ENCODE data around the gene FGF12.

FGF12 gene

DNA sequence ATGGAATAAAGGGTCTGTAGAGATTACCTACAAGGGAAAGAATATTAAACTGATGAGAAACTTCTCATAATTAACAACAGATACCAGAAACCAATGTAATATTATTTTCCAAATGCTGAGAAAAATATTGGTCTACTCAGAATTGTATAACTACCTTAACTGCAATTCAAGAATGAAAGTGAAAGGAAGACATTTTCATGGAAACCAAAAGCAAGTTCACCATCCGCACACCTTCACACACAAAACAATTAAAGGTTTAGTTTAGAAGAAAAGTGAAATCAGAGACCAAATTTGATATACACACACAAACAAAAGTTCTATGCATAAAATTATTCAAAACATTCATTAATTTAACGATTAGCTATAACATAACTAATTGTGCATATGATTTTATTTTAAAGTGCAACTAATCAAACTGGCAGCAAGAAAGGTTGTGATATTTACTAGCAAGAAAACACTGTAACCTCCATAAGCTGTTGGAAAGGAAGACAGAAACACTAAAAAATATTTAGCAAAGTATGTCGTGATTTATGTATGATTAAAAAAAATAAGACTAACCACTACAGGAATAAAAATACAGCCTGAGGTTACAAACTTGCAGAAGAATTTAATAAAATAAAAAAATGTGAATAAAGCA is 395.5 kb downstream of the FGF12 start:
- no peak for DNase-seq

GRCh38 chr3:192326656-192327055 is 400.7 kb downstream of the FGF12 start:
- DNase-seq, result no peak

DNA sequence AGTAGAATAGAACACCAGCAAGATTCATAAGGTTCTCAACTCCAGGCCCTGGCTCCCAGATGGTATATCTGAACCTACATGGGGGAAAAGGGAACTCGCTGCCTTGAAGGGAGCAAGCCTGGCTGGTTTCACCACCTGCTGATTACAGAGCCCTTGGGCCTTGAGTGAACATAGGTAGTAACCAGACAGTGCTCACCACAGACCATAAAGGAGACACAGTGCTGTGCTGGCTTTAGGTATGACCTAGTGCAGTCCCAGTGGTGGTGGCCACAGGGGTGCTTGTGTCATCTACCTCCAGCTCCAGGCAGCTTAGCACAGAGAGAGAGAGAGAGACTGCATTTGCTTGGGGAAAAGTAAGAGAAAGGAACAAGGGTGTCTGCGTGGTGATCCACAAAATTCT is 409.8 kb downstream of the FGF12 start:
- no peak for DNase-seq

GRCh38 chr3:192313605-192314004 is 413.7 kb downstream of the FGF12 start:
- DNase-seq, result no peak

- no peak for DNase-seq
Observed at GRCh38 chr3:192307631-192308030, 419.7 kb downstream of the FGF12 start.

- no peak for DNase-seq
Observed at GRCh38 chr3:192303235-192303634, 424.1 kb downstream of the FGF12 start.

DNA sequence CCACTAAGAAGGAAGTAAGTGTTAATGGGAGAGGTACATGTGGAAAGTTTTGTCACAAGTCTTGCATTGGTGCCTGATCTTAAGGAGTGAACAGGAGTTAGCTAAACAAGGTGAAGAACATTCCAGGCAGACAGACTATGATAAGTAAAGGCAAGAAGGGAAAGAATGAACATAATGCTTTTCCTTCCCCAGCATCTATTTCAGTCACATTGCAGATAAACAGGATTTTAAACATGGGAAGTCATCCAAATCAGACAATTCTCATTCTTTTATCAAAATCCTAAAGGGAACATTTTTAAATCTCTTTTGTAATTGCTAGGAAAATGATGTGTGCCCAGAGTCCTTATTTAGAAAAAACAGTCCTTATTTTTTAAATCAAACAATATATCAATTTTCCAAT is 424.6 kb downstream of the FGF12 start:
- DNase-seq, result no peak

GRCh38 chr3:192299921-192300320 is 427.4 kb downstream of the FGF12 start:
- DNase-seq, result no peak

GRCh38 chr3:192296845-192297244 is 430.5 kb downstream of the FGF12 start:
- no peak for DNase-seq

- no peak for DNase-seq
Observed at GRCh38 chr3:192284443-192285072, 442.8 kb downstream of the FGF12 start.

DNA sequence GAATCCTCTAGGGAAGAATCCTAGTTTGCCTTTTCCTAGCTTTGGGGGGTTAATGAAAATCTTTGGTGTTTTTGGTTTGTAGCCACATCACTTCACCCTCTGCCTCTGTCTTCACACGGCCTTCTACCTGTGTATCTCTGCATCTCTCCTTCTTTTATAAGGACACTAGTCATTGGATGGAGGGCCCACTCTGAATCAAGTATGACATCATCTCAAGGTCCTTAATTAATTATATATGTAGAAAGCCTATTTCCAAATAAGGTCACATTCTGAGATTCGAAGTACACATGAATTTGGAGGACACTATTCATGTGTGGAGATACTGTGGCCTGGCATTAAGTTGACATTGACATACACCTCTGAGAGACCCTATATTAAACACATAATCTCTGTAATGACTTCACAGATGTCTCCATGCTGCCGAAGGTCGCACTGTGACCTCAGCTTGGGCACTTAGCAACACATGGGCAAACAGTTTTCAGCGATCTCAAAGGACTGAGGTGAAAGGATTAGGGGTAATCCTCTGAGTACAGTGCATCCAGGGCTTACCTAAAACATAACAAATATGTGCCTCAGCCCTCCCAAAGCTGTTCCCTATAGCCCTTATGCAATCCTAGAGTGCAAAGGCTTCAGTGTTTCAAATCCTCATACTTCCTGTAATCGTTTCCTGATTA is 446.0 kb downstream of the FGF12 start:
- DNase-seq, result no peak

GRCh38 chr3:192279664-192280063 is 447.7 kb downstream of the FGF12 start:
- DNase-seq, result no peak

DNA sequence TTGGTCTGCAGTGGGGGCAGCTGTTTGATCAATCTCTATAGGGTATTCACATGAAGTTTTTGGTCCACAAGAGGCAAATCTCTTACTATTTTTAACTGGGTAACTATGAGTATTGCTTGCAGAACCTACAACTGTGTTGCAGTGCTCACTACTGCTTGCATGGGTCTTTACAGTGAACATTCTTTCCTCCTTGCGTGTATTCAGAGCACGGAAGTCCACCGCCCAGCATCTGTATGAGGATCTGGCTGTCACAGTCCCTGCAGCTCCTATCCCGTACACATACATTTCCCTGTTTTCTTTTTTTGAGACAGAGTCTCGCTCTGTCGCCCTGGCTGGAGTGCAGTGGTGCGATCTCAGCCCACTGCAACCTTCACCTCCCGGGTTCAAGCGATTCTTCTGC is 449.9 kb downstream of the FGF12 start:
- no peak for DNase-seq

- no peak for DNase-seq
Observed at GRCh38 chr3:192275741-192276355, 451.5 kb downstream of the FGF12 start.

DNA sequence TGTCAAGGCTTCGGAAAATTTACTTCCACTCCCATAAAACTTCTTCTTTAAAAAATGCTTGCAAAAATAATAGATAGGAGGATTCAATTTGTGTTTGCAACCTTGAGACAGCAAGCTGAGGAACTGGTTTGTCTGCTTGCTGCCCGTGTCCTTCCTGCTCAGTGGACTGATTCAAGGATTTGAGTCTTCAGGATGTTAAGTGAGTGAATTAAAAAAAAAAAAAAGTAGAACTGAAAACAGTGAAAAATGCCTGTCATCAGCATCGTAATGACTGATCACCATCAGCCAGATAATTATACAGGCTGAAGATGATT is 453.7 kb downstream of the FGF12 start:
- DNase-seq, result no peak

DNA sequence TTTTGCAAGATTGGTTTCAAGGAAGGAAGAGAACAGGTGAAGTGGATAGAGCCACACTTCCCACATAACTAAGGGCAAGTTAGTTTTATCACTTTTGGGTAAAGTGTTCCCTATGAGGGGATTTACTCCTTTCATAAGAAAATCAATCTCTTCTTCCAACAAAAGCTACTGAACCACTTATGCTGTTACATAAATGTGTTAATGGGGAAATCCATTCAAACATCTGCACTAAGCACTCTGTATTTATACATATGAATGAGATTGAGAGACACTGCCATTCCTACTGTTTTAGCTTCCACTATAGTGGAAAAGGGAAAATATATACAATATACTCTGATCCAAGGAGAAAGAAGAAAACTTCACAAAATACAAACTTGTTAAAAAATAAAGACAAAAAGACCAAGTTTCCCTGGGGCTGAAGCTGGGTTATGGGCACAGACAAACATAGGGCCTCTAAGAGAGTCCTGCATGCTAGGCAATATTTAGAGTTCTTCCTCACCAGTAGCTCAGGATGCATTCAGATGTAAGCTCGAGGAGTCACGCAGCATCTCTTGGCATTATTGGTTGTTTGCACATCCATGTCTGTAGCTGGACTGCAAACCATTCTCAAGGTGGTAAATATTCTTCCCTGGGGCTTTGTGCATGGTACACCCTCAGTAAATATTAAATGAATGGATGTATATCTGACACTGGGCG is 454.2 kb downstream of the FGF12 start:
- DNase-seq, result no peak

DNA sequence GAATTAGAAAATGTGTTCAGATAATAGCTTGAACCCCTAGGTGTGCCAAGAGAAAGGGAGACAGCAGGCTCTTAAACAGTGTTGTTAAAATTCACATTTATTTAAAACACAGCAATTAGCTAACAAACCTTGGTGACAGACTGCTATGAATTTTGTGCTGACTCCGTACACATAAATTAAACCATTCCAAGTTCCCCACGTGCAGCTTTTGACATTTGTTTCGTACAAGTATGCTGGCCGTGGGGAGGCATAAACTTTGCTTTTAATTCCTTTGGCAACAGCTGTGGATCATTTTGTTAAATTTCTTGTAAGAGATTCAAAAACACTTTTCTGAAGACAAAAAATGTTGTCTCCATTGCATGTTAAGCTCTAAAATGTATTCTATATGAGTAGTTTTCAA is 465.3 kb downstream of the FGF12 start:
- no peak for DNase-seq

GRCh38 chr3:192261135-192261534 is 466.2 kb downstream of the FGF12 start:
- no peak for DNase-seq

DNA sequence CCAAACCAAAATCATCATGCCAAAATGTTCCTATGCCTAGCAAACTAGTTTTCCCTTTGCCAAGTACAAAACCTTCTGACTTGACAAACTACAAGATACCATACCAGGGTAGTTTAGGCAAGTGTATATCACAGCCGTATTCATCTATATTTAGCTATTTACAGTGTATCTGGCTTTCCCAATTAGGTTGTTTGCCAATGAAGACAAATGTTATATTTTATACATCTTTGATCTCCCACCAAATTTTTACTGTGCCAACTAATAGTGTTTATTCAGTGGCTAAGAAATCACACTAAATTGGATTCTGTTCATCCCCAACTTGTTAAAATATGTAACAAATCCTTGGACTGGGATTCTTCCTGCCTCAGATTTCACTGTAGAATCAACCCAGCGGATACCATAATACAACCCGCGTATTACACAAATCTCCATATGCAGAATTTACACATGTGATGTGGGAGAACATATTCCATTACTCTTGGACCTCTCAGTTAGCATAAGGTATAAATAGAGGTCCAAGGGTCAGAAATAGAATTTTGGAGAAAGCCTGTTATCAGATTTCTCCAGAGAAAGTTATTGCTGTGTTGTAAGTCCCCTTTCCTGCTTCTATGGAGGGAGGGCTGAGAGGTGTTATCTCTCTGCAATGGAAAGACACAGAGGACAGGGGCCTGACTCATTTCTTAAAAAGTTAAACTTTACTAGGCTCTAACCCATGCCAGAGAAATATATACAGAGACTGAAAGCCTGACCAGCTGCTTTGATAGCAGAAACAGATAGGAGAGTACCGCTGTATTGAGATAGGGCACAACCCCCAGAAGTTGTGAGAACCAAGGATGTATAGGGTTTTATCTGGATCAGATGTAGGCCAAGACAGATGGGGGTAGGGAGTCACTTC is 467.0 kb downstream of the FGF12 start:
- DNase-seq, result no peak

- DNase-seq, result no peak
Observed at GRCh38 chr3:192259661-192260060, 467.7 kb downstream of the FGF12 start.

DNA sequence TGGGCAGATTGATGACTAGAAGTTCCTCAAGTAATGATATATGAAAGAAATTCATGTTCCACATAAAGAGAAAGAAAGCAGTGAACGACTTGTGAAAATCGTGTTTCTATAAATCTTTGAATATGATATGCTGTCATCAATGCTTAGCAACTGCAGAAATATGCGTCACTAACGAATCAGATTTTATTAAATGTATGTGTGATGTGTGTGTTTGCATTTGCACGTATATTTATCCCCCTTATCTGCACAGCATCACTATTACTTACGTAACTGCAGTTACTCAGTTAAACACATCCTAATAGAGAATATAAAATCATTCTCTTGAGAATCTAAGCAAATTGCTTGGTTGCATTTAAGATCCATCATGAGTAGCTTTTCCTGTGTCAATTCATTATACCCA is 468.6 kb downstream of the FGF12 start:
- no peak for DNase-seq

- no peak for DNase-seq
Observed at GRCh38 chr3:192255839-192256238, 471.5 kb downstream of the FGF12 start.
